ENCODE data around the gene CEACAM20. TPM values are rescaled to one million over a fixed set of nuclear protein-coding genes. Genes with fewer than 3 reads are reported as not detected.
A peak's percentile ranks its signal among the peaks of the same experiment; 100 is the strongest.

CEACAM20 gene
- total and polyA plus RNA-seq, 2 of the 13 experiments (the other 11 are each of a cell fraction or from before 2014, with no cell fraction given) = 0.04 TPM; not detected in 1

GRCh38 chr19:44571830-44572580 lies 42.5 kb upstream of the CEACAM20 start (continued):
- TF ChIP-seq ZFX (CRISPR knock-in tag; IDR thresholded peaks at IDR 0.05; ENCODE audit: low read depth) (0 out of 2 replicates have a peak, but pooled peaks have one; percentile 16), HMGA1 (CRISPR knock-in tag; conservative IDR thresholded peaks at IDR 0.05) (no peak), ZNF326 (CRISPR knock-in tag; IDR thresholded peaks at IDR 0.05; ENCODE audit: borderline replicate concordance) (no peak), ARID5B (CRISPR knock-in tag; IDR thresholded peaks at IDR 0.05) (peak; percentile 51), ZNF329 (CRISPR knock-in tag; IDR thresholded peaks at IDR 0.05; ENCODE audit: low read depth) (no peak), ELF1 (CRISPR knock-in tag; IDR thresholded peaks at IDR 0.05) (no peak), ZNF510 (CRISPR knock-in tag; IDR thresholded peaks at IDR 0.05; ENCODE audit: low read depth) (no peak), ZNF235 (CRISPR knock-in tag; IDR thresholded peaks at IDR 0.05; ENCODE audit: borderline replicate concordance) (no peak), HOXA9 (CRISPR knock-in tag; IDR thresholded peaks at IDR 0.05; ENCODE audit: borderline replicate concordance) (no peak), YEATS4 (CRISPR knock-in tag; IDR thresholded peaks at IDR 0.05; ENCODE audit: borderline replicate concordance) (0 out of 2 replicates have a peak, but pooled peaks have one; percentile 25), ELF3 (CRISPR knock-in tag; IDR thresholded peaks at IDR 0.05) (no peak), ZNF251 (CRISPR knock-in tag; IDR thresholded peaks at IDR 0.05) (no peak), MYC (CRISPR knock-in tag; IDR thresholded peaks at IDR 0.05; ENCODE audit: borderline replicate concordance) (no peak), MAFF (IDR thresholded peaks at IDR 0.05; ENCODE audit: low read depth, low read length) (no peak), ZFP36L1 (CRISPR knock-in tag; IDR thresholded peaks at IDR 0.05) (no peak), NCOA2 (CRISPR knock-in tag; IDR thresholded peaks at IDR 0.05) (no peak), FOXC1 (CRISPR knock-in tag; IDR thresholded peaks at IDR 0.05; ENCODE audit: borderline replicate concordance) (no peak), KDM6A (CRISPR knock-in tag; IDR thresholded peaks at IDR 0.05; ENCODE audit: low read depth) (0 out of 2 replicates have a peak, but pooled peaks have one; percentile 17), ISL2 (CRISPR knock-in tag; IDR thresholded peaks at IDR 0.05) (peak; percentile 59), ETV6 (CRISPR knock-in tag; conservative IDR thresholded peaks at IDR 0.05) (no peak), ZHX1 (CRISPR knock-in tag; IDR thresholded peaks at IDR 0.05; ENCODE audit: low read depth) (no peak), GABPB1 (CRISPR knock-in tag; IDR thresholded peaks at IDR 0.05) (0 out of 2 replicates have a peak, but pooled peaks have one; percentile 21), ZBTB7A (CRISPR knock-in tag; IDR thresholded peaks at IDR 0.05) (no peak)

Data from HepG2 (cell line).